NCI-H1436 treated with DMSO at 0.1 percent for 48 hours (cell line): ENCODE measurements around the gene OSBPL6.

Experiments used
- DNase-seq: peaks from one replicate; lab custom pipeline; 2025; lab: John Stamatoyannopoulos, UW

OSBPL6 gene

GRCh38 chr2:178271629-178272333 is 77.5 kb downstream of the OSBPL6 start:
- DNase-seq = no peak

- DNase-seq = no peak
These were observed 79.6 kb downstream of the OSBPL6 start for GRCh38 chr2:178273787-178274360.

- no peak for DNase-seq
These were observed 81.3 kb downstream of the OSBPL6 start for GRCh38 chr2:178275600-178275999.

- DNase-seq = no peak
These were observed 83.5 kb downstream of the OSBPL6 start for GRCh38 chr2:178277741-178278197.

GRCh38 chr2:178279142-178279541 is 84.8 kb downstream of the OSBPL6 start:
- DNase-seq = no peak

GRCh38 chr2:178279636-178280035 is 85.3 kb downstream of the OSBPL6 start:
- no peak for DNase-seq

GRCh38 chr2:178280244-178280852 is 86.0 kb downstream of the OSBPL6 start:
- DNase-seq = no peak

- no peak for DNase-seq
These were observed 87.9 kb downstream of the OSBPL6 start for GRCh38 chr2:178282075-178282815.

GRCh38 chr2:178283341-178283918 is 89.1 kb downstream of the OSBPL6 start:
- no peak for DNase-seq

GRCh38 chr2:178284613-178285286 is 90.4 kb downstream of the OSBPL6 start:
- DNase-seq = no peak

- no peak for DNase-seq
These were observed 90.9 kb downstream of the OSBPL6 start for GRCh38 chr2:178285287-178285615.

- DNase-seq = no peak
These were observed 92.3 kb downstream of the OSBPL6 start for GRCh38 chr2:178286636-178287035.

- DNase-seq = no peak
These were observed 93.5 kb downstream of the OSBPL6 start for GRCh38 chr2:178287652-178288344.

GRCh38 chr2:178291703-178292102 is 97.4 kb downstream of the OSBPL6 start:
- DNase-seq = no peak

- DNase-seq = no peak
These were observed 98.3 kb downstream of the OSBPL6 start for GRCh38 chr2:178292586-178292985.

- no peak for DNase-seq
These were observed 100.8 kb downstream of the OSBPL6 start for GRCh38 chr2:178295115-178295514.

- no peak for DNase-seq
These were observed 101.6 kb downstream of the OSBPL6 start for GRCh38 chr2:178295906-178296305.

- no peak for DNase-seq
These were observed 102.2 kb downstream of the OSBPL6 start for GRCh38 chr2:178296394-178297090.

GRCh38 chr2:178297091-178297411 is 102.7 kb downstream of the OSBPL6 start:
- DNase-seq = no peak

GRCh38 chr2:178298785-178299212 is 104.5 kb downstream of the OSBPL6 start:
- DNase-seq = no peak
